Measurements from ENCODE around the gene YBX2.

The YBX2 gene

GRCh38 chr17:7323731-7324437 lies 29.4 kb upstream of the YBX2 start:
- peak; percentile 36 to 50 (median 42) for DNase-seq (ENCODE audit: low read depth in 3 of 3)

- no peak for DNase-seq (ENCODE audit: low read depth in 3 of 3)
These were observed 28.2 kb upstream of the YBX2 start for GRCh38 chr17:7322520-7323194.

GRCh38 chr17:7321466-7321865 lies 27.0 kb upstream of the YBX2 start:
- no peak for DNase-seq (ENCODE audit: low read depth in 3 of 3)

- DNase-seq (ENCODE audit: low read depth in 3 of 3) = no peak
These were observed 23.9 kb upstream of the YBX2 start for GRCh38 chr17:7318121-7318860.

- DNase-seq (ENCODE audit: low read depth in 3 of 3) = no peak
These were observed 22.8 kb upstream of the YBX2 start for GRCh38 chr17:7317161-7317803.

GRCh38 chr17:7315570-7316235 lies 21.3 kb upstream of the YBX2 start:
- no peak for DNase-seq (ENCODE audit: low read depth in 3 of 3)

GRCh38 chr17:7314719-7315569 lies 20.5 kb upstream of the YBX2 start, which contains the start of gene GPS2:
GPS2 (minus strand) TSS chr17:7315360; CDS start chr17:7315052, 308 bp downstream.
- peak; percentile 81 to 87 (median 84) for DNase-seq (ENCODE audit: low read depth in 3 of 3)

GRCh38 chr17:7313890-7314718 lies 19.7 kb upstream of the YBX2 start:
- no peak for DNase-seq (ENCODE audit: low read depth in 3 of 3)

- no peak for DNase-seq (ENCODE audit: low read depth in 3 of 3)
These were observed 18.9 kb upstream of the YBX2 start for GRCh38 chr17:7313088-7313889.

GRCh38 chr17:7312432-7313087 lies 18.1 kb upstream of the YBX2 start:
- DNase-seq (ENCODE audit: low read depth in 3 of 3) = no peak

GRCh38 chr17:7311110-7311705 lies 16.8 kb upstream of the YBX2 start:
- no peak for DNase-seq (ENCODE audit: low read depth in 3 of 3)

GRCh38 chr17:7309628-7310027 lies 15.2 kb upstream of the YBX2 start:
- no peak for DNase-seq (ENCODE audit: low read depth in 3 of 3)

- DNase-seq (ENCODE audit: low read depth in 3 of 3) = peak; percentile 68 to 83 (median 77)
These were observed 14.4 kb upstream of the YBX2 start for GRCh38 chr17:7308625-7309433.

GRCh38 chr17:7307686-7308624 lies 13.5 kb upstream of the YBX2 start:
- DNase-seq (ENCODE audit: low read depth in 3 of 3) = peak in 1 of 3 experiments; percentile 36

- DNase-seq (ENCODE audit: low read depth in 3 of 3) = peak; percentile 100
These were observed 12.7 kb upstream of the YBX2 start, which contains the start of gene EIF5A for GRCh38 chr17:7306911-7307685. EIF5A (plus strand) TSS chr17:7307628; CDS start chr17:7309636, 2,008 bp downstream.
